Activated B cell treated with CpG ODN at 0.5 μM for 24 hours (primary cell): ENCODE measurements around the gene ERC1. TPM values are rescaled to one million over a fixed set of nuclear protein-coding genes. Genes with fewer than 3 reads are reported as not detected.
"Not testable (repeated sequence)": the region's sequence is repeated elsewhere in the genome, so short reads cannot be mapped to it uniquely, and the experiment has no call there.

ENCODE experiments used
- ATAC-seq: fragments of 200-7000 bp; cut with Tn5 transposase; one replicate; pipeline ENCODE4 v1.10.0; 2021; ENCODE audit warnings: low read depth, mild to moderate bottlenecking, moderate library complexity
- CTCF ChIA-PET: fragments of 350-600 bp; sonication (Branson Sonifier 250); formaldehyde crosslinking; loops from one replicate; lab custom pipeline; 2021; ENCODE audit warnings: antibody characterized with exemption; lab: Charles Lee
- POLR2A ChIA-PET: fragments of 350-600 bp; sonication (Branson Sonifier 250); formaldehyde crosslinking; loops from one replicate; lab custom pipeline; 2021; ENCODE audit warnings: antibody characterized with exemption; lab: Charles Lee
- DNase-seq: peaks from one replicate; pipeline ENCODE4 v3.0.0; 2022
- H3K27ac Mint-ChIP-seq: one replicate; pipeline ENCODE4 v1.8.0; 2020; ENCODE audit warnings: mixed read lengths
- H3K27me3 Mint-ChIP-seq: one replicate; pipeline ENCODE4 v1.8.0; 2021; ENCODE audit warnings: mixed read lengths
- H3K36me3 Mint-ChIP-seq: one replicate; pipeline ENCODE4 v1.8.0; 2021; ENCODE audit warnings: low read depth, mixed read lengths
- H3K4me1 Mint-ChIP-seq: one replicate; pipeline ENCODE4 v1.8.0; 2021; ENCODE audit warnings: mixed read lengths
- H3K4me3 Mint-ChIP-seq: one replicate; pipeline ENCODE4 v1.8.0; 2020; ENCODE audit warnings: mild to moderate bottlenecking, mixed read lengths
- H3K9me3 Mint-ChIP-seq: one replicate; pipeline ENCODE4 v1.8.0; 2020; ENCODE audit warnings: mixed read lengths
- intact Hi-C: fragments of 100-400 bp; cut with micrococcal nuclease; formaldehyde crosslinking; loops from one replicate; pipeline ENCODE4 v1.15.1; 2024
- total RNA-seq: library from RNA; stranded (reverse); gene quantifications from 2 replicates; pipeline ENCODE4 v1.2.3, GENCODE V29; 2022
- TF ChIP-seq, protein P1 (sequence below): fragments of 200-600 bp; IDR thresholded peaks from one replicate; pipeline ENCODE4 v1.8.0; 2022; ENCODE audit warnings: antibody characterized with exemption, mild to moderate bottlenecking

ERC1 gene
- total RNA-seq, 1 donor from 2014 or later = 57.0 TPM

DNA sequence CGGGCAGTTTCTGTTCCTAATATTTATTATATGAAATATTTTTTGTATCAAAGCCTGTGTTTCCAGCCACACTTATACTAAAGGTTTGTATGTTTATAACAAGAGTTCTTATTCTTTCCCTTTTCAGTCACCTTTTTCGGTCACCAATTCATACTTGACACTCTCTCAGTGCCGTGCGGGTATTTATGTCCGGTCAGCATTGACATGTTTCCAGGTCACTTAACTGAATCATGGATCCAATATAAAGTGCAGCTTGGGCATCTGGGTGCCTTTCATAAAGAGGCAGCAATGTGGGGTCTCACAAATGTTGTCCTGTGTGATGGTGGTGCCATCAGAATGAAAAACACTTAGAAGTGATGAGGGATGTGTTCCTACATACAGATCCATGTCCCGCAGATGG, 141.3 kb downstream of the ERC1 start:
- intact Hi-C loops = no loop called here
- POLR2A ChIA-PET = no interaction called here
- H3K27ac Mint-ChIP-seq = no peak overlapping the region
- H3K36me3 Mint-ChIP-seq = peaks cover 8% of the 10 kb centered on the region
- H3K4me3 Mint-ChIP-seq = no peak overlapping the region
- DNase-seq (no peak), ATAC-seq (no peak)
- no peaks in the 10 kb centered on the region for H3K27me3 Mint-ChIP-seq
- no peaks in the 10 kb centered on the region for H3K4me1 Mint-ChIP-seq
- H3K9me3 Mint-ChIP-seq = no peaks in the 10 kb centered on the region
- TF ChIP-seq, protein P1, sequence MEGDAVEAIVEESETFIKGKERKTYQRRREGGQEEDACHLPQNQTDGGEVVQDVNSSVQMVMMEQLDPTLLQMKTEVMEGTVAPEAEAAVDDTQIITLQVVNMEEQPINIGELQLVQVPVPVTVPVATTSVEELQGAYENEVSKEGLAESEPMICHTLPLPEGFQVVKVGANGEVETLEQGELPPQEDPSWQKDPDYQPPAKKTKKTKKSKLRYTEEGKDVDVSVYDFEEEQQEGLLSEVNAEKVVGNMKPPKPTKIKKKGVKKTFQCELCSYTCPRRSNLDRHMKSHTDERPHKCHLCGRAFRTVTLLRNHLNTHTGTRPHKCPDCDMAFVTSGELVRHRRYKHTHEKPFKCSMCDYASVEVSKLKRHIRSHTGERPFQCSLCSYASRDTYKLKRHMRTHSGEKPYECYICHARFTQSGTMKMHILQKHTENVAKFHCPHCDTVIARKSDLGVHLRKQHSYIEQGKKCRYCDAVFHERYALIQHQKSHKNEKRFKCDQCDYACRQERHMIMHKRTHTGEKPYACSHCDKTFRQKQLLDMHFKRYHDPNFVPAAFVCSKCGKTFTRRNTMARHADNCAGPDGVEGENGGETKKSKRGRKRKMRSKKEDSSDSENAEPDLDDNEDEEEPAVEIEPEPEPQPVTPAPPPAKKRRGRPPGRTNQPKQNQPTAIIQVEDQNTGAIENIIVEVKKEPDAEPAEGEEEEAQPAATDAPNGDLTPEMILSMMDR = no peak
- CTCF ChIA-PET = interaction anchor here (0.9 kb wide), 1 partner anchor 451 kb away, joined by 3 read pairs; no protein-coding TSS in a partner anchor

GRCh38 chr12:1138691-1139090, 147.7 kb downstream of the ERC1 start:
- ChIA-PET POLR2A (no interaction called here), CTCF (no interaction called here)
- peaks cover 12% of the 10 kb centered on the region for H3K36me3 Mint-ChIP-seq
- no peak for ATAC-seq
- no peaks in the 10 kb centered on the region for H3K27me3 Mint-ChIP-seq
- TF ChIP-seq, protein P1 = no peak
- H3K27ac Mint-ChIP-seq = no peak overlapping the region
- DNase-seq = no peak
- intact Hi-C loops = no loop called here
- H3K9me3 Mint-ChIP-seq = no peaks in the 10 kb centered on the region
- no peak overlapping the region for H3K4me3 Mint-ChIP-seq
- no peaks in the 10 kb centered on the region for H3K4me1 Mint-ChIP-seq

DNA sequence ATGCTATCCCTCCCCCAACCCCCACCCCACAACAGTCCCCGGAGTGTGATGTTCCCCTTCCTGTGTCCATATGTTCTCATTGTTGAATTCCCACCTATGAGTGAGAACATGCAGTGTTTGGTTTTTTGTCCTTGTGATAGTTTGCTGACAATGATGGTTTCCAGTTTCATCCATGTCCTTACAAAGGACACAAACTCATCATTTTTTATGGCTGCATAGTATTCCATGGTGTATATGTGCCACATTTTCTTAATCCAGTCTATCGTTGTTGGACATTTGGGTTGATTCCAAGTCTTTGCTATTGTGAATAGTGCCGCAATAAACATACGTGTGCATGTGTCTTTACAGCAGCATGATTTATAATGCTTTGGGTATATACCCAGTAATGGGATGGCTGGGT, 155.7 kb downstream of the ERC1 start:
- CTCF ChIA-PET, POLR2A ChIA-PET: not testable (repeated sequence)

GRCh38 chr12:1147821-1148220, 156.8 kb downstream of the ERC1 start:
- DNase-seq = no peak
- ATAC-seq = no peak
- Mint-ChIP-seq H3K9me3 (no peaks in the 10 kb centered on the region), H3K36me3 (peaks cover 55% of the 10 kb centered on the region), H3K27me3 (no peaks in the 10 kb centered on the region), H3K27ac (no peak overlapping the region), H3K4me1 (no peaks in the 10 kb centered on the region), H3K4me3 (no peak overlapping the region)
- intact Hi-C loops = no loop called here
- ChIA-PET CTCF (no interaction called here), POLR2A (no interaction called here)
- TF ChIP-seq, protein P1 = no peak

More for the DNA sequence above, 155.7 kb downstream of the ERC1 start:
- peaks cover 52% of the 10 kb centered on the region for H3K36me3 Mint-ChIP-seq
- H3K27me3 Mint-ChIP-seq, H3K9me3 Mint-ChIP-seq, ATAC-seq, DNase-seq, H3K27ac Mint-ChIP-seq, H3K4me3 Mint-ChIP-seq, H3K4me1 Mint-ChIP-seq, intact Hi-C loops: not testable (repeated sequence)

DNA sequence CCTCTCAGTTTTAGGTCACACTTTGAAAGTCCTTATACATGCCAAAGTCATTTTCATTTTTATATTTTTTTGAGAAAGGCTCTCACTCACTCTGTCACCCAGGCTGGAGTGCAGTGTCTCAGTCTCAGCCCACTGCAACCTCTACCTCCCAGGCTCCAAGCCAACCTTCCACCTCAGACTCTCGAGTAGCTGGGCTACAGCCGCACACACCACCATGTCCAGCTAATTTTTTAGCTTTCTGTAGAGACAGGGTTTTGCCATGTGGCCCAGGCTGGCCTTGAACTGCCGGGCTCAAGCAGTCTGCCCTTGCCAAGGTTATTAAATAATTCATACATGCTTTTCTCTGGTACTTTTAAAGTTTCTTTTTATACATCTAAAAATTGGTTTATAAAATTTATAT, 166.0 kb downstream of the ERC1 start:
- no peaks in the 10 kb centered on the region for H3K9me3 Mint-ChIP-seq
- intact Hi-C loops = no loop called here
- H3K27ac Mint-ChIP-seq = no peak overlapping the region
- peaks cover 15% of the 10 kb centered on the region for H3K4me1 Mint-ChIP-seq
- H3K4me3 Mint-ChIP-seq = no peak overlapping the region
- DNase-seq (no peak), ATAC-seq (no peak)
- no peaks in the 10 kb centered on the region for H3K27me3 Mint-ChIP-seq
- CTCF ChIA-PET = no interaction called here
- TF ChIP-seq, protein P1 = no peak
- peaks cover 28% of the 10 kb centered on the region for H3K36me3 Mint-ChIP-seq
- POLR2A ChIA-PET = no interaction called here

DNA sequence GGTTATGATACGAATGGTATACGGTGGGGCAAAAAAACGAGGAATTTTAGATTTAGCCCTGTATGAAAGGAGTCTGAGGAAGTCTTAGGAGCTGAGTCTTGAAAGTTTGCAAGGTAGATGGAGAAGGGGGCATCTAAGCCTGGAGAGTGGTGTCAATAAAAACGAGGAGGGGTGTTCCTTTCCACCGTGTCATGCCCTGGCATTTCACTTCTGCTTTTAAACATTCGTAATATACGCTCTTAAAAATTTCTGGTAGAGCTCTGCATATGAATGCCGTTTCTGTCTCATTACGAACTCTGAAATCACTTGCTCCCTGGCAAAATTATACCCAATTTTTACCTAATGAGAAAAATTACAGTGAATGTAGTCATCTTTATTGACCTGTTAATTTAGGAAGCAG, 170.2 kb downstream of the ERC1 start:
- H3K27me3 Mint-ChIP-seq = no peaks in the 10 kb centered on the region
- TF ChIP-seq, protein P1 = no peak
- peaks cover 11% of the 10 kb centered on the region for H3K36me3 Mint-ChIP-seq
- ChIA-PET POLR2A (no interaction called here), CTCF (no interaction called here)
- peak overlapping the region; percentile 60 for H3K4me3 Mint-ChIP-seq
- no peaks in the 10 kb centered on the region for H3K9me3 Mint-ChIP-seq
- no peak overlapping the region for H3K27ac Mint-ChIP-seq
- DNase-seq (no peak), ATAC-seq (peak; percentile 67)
- intact Hi-C loops = no loop called here
- H3K4me1 Mint-ChIP-seq = peaks cover 18% of the 10 kb centered on the region
